Measurements from ENCODE around the gene ITPR2. TPM values are rescaled to one million over a fixed set of nuclear protein-coding genes. Genes with fewer than 3 reads are reported as not detected.
A peak's percentile ranks its signal among the peaks of the same experiment; 100 is the strongest.

The ITPR2 gene
- total RNA-seq, 1 experiment from 2014 or later: 17.5 TPM

- in situ Hi-C loops (cut with HindIII; ENCODE audit: low sequenced_read_pairs): no loop called here
- no peak for DNase-seq (ENCODE audit: low spot score)
Measured at GRCh38 chr12:26828280-26829073, 4.5 kb downstream of the ITPR2 start.

GRCh38 chr12:26826437-26826836 is 6.6 kb downstream of the ITPR2 start:
- in situ Hi-C loops (cut with HindIII; ENCODE audit: low sequenced_read_pairs): no loop called here
- no peak for DNase-seq (ENCODE audit: low spot score)

GRCh38 chr12:26825459-26826016 is 7.5 kb downstream of the ITPR2 start:
- DNase-seq (ENCODE audit: low spot score): no peak
- in situ Hi-C loops (cut with HindIII; ENCODE audit: low sequenced_read_pairs): no loop called here

GRCh38 chr12:26823390-26823789 is 9.6 kb downstream of the ITPR2 start:
- in situ Hi-C loops (cut with HindIII; ENCODE audit: low sequenced_read_pairs): no loop called here
- DNase-seq (ENCODE audit: low spot score): no peak

GRCh38 chr12:26822026-26822425 is 11.0 kb downstream of the ITPR2 start:
- in situ Hi-C loops (cut with HindIII; ENCODE audit: low sequenced_read_pairs): no loop called here
- DNase-seq (ENCODE audit: low spot score): no peak

- in situ Hi-C loops (cut with HindIII; ENCODE audit: low sequenced_read_pairs): no loop called here
- DNase-seq (ENCODE audit: low spot score): peak; percentile 20
Measured at GRCh38 chr12:26821212-26821701, 11.7 kb downstream of the ITPR2 start.

- no peak for DNase-seq (ENCODE audit: low spot score)
- in situ Hi-C loops (cut with HindIII; ENCODE audit: low sequenced_read_pairs): no loop called here
Measured at GRCh38 chr12:26818636-26819035, 14.4 kb downstream of the ITPR2 start.

- DNase-seq (ENCODE audit: low spot score): no peak
Measured at GRCh38 chr12:26818201-26818600, 14.8 kb downstream of the ITPR2 start.

GRCh38 chr12:26817183-26817591 is 15.8 kb downstream of the ITPR2 start:
- DNase-seq (ENCODE audit: low spot score): no peak
- in situ Hi-C loops (cut with HindIII; ENCODE audit: low sequenced_read_pairs): no loop called here

More at GRCh38 chr12:26818201-26818600, 14.8 kb downstream of the ITPR2 start:
- in situ Hi-C loops (cut with HindIII; ENCODE audit: low sequenced_read_pairs): no loop called here

- in situ Hi-C loops (cut with HindIII; ENCODE audit: low sequenced_read_pairs): no loop called here
- DNase-seq (ENCODE audit: low spot score): no peak
Measured at GRCh38 chr12:26813812-26814211, 19.2 kb downstream of the ITPR2 start.

- DNase-seq (ENCODE audit: low spot score): peak; percentile 44
- in situ Hi-C loops (cut with HindIII; ENCODE audit: low sequenced_read_pairs): no loop called here
Measured at GRCh38 chr12:26810330-26810729, 22.7 kb downstream of the ITPR2 start.

- in situ Hi-C loops (cut with HindIII; ENCODE audit: low sequenced_read_pairs): no loop called here
- no peak for DNase-seq (ENCODE audit: low spot score)
Measured at GRCh38 chr12:26809611-26810285, 23.2 kb downstream of the ITPR2 start.

GRCh38 chr12:26808766-26809476 is 24.1 kb downstream of the ITPR2 start:
- DNase-seq (ENCODE audit: low spot score): no peak
- in situ Hi-C loops (cut with HindIII; ENCODE audit: low sequenced_read_pairs): no loop called here

- DNase-seq (ENCODE audit: low spot score): no peak
- in situ Hi-C loops (cut with HindIII; ENCODE audit: low sequenced_read_pairs): no loop called here
Measured at GRCh38 chr12:26807292-26807691, 25.7 kb downstream of the ITPR2 start.

GRCh38 chr12:26806556-26806955 is 26.4 kb downstream of the ITPR2 start:
- DNase-seq (ENCODE audit: low spot score): no peak
- in situ Hi-C loops (cut with HindIII; ENCODE audit: low sequenced_read_pairs): no loop called here

- in situ Hi-C loops (cut with HindIII; ENCODE audit: low sequenced_read_pairs): no loop called here
Measured at GRCh38 chr12:26805401-26805971, 27.5 kb downstream of the ITPR2 start.

GRCh38 chr12:26803552-26803951 is 29.4 kb downstream of the ITPR2 start:
- DNase-seq (ENCODE audit: low spot score): no peak
- in situ Hi-C loops (cut with HindIII; ENCODE audit: low sequenced_read_pairs): no loop called here

More at GRCh38 chr12:26805401-26805971, 27.5 kb downstream of the ITPR2 start:
- no peak for DNase-seq (ENCODE audit: low spot score)

- in situ Hi-C loops (cut with HindIII; ENCODE audit: low sequenced_read_pairs): no loop called here
- DNase-seq (ENCODE audit: low spot score): no peak
Measured at GRCh38 chr12:26801486-26801885, 31.5 kb downstream of the ITPR2 start.

GRCh38 chr12:26800858-26801257 is 32.1 kb downstream of the ITPR2 start:
- in situ Hi-C loops (cut with HindIII; ENCODE audit: low sequenced_read_pairs): no loop called here
- DNase-seq (ENCODE audit: low spot score): no peak
